SHP77 (cell line): ENCODE measurements around the gene UBE3D.
"Not testable (repeated sequence)": the region's sequence is repeated elsewhere in the genome, so short reads cannot be mapped to it uniquely, and the experiment has no call there.

Experiments
- DNase-seq, 2 experiments: peaks; one replicate each; lab custom pipeline; 2025; lab: John Stamatoyannopoulos, UW

Gene UBE3D

GRCh38 chr6:82978362-82978945 is 87.2 kb downstream of the UBE3D start:
- no peak for DNase-seq

GRCh38 chr6:82976179-82976578 is 89.5 kb downstream of the UBE3D start:
- no peak for DNase-seq

GRCh38 chr6:82971877-82972460 is 93.7 kb downstream of the UBE3D start:
- no peak for DNase-seq

GRCh38 chr6:82970839-82971238 is 94.8 kb downstream of the UBE3D start:
- no peak for DNase-seq

GRCh38 chr6:82968708-82969107 is 96.9 kb downstream of the UBE3D start:
- DNase-seq = no peak

- no peak for DNase-seq
Observed at GRCh38 chr6:82963191-82963925, 102.3 kb downstream of the UBE3D start.

GRCh38 chr6:82959385-82959941 is 106.2 kb downstream of the UBE3D start:
- no peak for DNase-seq

GRCh38 chr6:82958551-82958950 is 107.1 kb downstream of the UBE3D start:
- no peak for DNase-seq

GRCh38 chr6:82957868-82958245 is 107.8 kb downstream of the UBE3D start:
- DNase-seq = no peak

GRCh38 chr6:82957171-82957867 is 108.3 kb downstream of the UBE3D start:
- DNase-seq = no peak

GRCh38 chr6:82955841-82956240 is 109.8 kb downstream of the UBE3D start:
- DNase-seq = no peak

- no peak for DNase-seq
Observed at GRCh38 chr6:82954937-82955577, 110.6 kb downstream of the UBE3D start.

- DNase-seq = no peak
Observed at GRCh38 chr6:82954356-82954755, 111.3 kb downstream of the UBE3D start.

GRCh38 chr6:82953871-82954270 is 111.8 kb downstream of the UBE3D start:
- DNase-seq = no peak

GRCh38 chr6:82951935-82952334 is 113.7 kb downstream of the UBE3D start:
- no peak for DNase-seq

- no peak for DNase-seq
Observed at GRCh38 chr6:82951389-82951788, 114.3 kb downstream of the UBE3D start.

GRCh38 chr6:82930915-82931314 is 134.7 kb downstream of the UBE3D start:
- not testable (repeated sequence) for DNase-seq

GRCh38 chr6:82924799-82925535 is 140.7 kb downstream of the UBE3D start:
- DNase-seq = no peak

- no peak for DNase-seq
Observed at GRCh38 chr6:82921258-82921657, 144.4 kb downstream of the UBE3D start.

- no peak for DNase-seq
Observed at GRCh38 chr6:82917346-82918064, 148.1 kb downstream of the UBE3D start.

GRCh38 chr6:82915666-82916065 is 150.0 kb downstream of the UBE3D start:
- no peak for DNase-seq
